Neural progenitor cell (in vitro differentiated cells): ENCODE results near the gene NDUFV1. TPM values are rescaled to one million over a fixed set of nuclear protein-coding genes. Genes with fewer than 3 reads are reported as not detected.
A peak's percentile ranks its signal among the peaks of the same experiment; 100 is the strongest.

Experiments
- DNase-seq: peaks from one replicate; pipeline ENCODE4 v3.0.0-alpha.2; 2016; ENCODE audit warnings: low spot score
- H2AFZ ChIP-seq: fragments of 200-600 bp; sonication (generic); replicated peaks from 2 replicates; pipeline ENCODE4 v1.6.1; 2016; ENCODE audit warnings: antibody characterized with exemption
- H3F3A ChIP-seq: fragments of 200-600 bp; sonication (generic); 2 replicates; pipeline ENCODE4 v1.6.1; 2016; ENCODE audit warnings: antibody characterized with exemption, low read depth
- H3K27ac ChIP-seq: fragments of 200-600 bp; sonication (generic); 2 replicates; pipeline ENCODE4 v1.5.1; 2016; ENCODE audit warnings: mild to moderate bottlenecking
- H3K27me3 ChIP-seq: fragments of 200-600 bp; sonication (generic); 2 replicates; pipeline ENCODE4 v1.6.1; 2016; ENCODE audit warnings: mild to moderate bottlenecking, moderate library complexity
- H3K36me3 ChIP-seq: fragments of 200-600 bp; sonication (generic); 2 replicates; pipeline ENCODE4 v1.5.1; 2016
- H3K4me1 ChIP-seq: fragments of 200-600 bp; sonication (generic); 2 replicates; pipeline ENCODE4 v1.6.1; 2016; ENCODE audit warnings: mixed run types
- H3K4me2 ChIP-seq: fragments of 200-600 bp; sonication (generic); 2 replicates; pipeline ENCODE4 v1.6.1; 2016
- H3K4me3 ChIP-seq: fragments of 200-600 bp; sonication (generic); 2 replicates; pipeline ENCODE4 v1.5.1; 2016
- H3K79me2 ChIP-seq: fragments of 200-600 bp; sonication (generic); 2 replicates; pipeline ENCODE4 v1.6.1; 2016; ENCODE audit warnings: low read depth
- H3K9ac ChIP-seq: fragments of 200-600 bp; sonication (generic); 2 replicates; pipeline ENCODE4 v1.6.1; 2016
- H3K9me3 ChIP-seq: fragments of 200-600 bp; sonication (generic); 2 replicates; pipeline ENCODE4 v1.5.1; 2016; ENCODE audit warnings: low read depth
- H4K20me1 ChIP-seq: fragments of 200-600 bp; sonication (generic); 2 replicates; pipeline ENCODE4 v1.6.1; 2016; ENCODE audit warnings: low read depth
- H3K27ac Mint-ChIP-seq: 3 replicates; pipeline ENCODE4 v1.8.0; 2021; ENCODE audit warnings: mixed read lengths
- H3K27me3 Mint-ChIP-seq: 2 replicates; pipeline ENCODE4 v1.8.0; 2022; ENCODE audit warnings: low read depth, mild to moderate bottlenecking, inconsistent platforms, moderate library complexity, mixed read lengths; ENCODE audit not compliant: insufficient read depth
- H3K36me3 Mint-ChIP-seq: 3 replicates; pipeline ENCODE4 v1.8.0; 2021; ENCODE audit warnings: mixed read lengths
- H3K4me1 Mint-ChIP-seq: 3 replicates; pipeline ENCODE4 v1.8.0; 2021; ENCODE audit warnings: mixed read lengths
- H3K4me3 Mint-ChIP-seq: 3 replicates; pipeline ENCODE4 v1.8.0; 2021; ENCODE audit warnings: mild to moderate bottlenecking, moderate library complexity, mixed read lengths
- H3K9me3 Mint-ChIP-seq: 3 replicates; pipeline ENCODE4 v1.8.0; 2020; ENCODE audit warnings: mixed read lengths
- EZH2 ChIP-seq: fragments of 200-600 bp; sonication (generic); IDR thresholded peaks from 2 replicates; pipeline ENCODE4 v1.6.1; 2017; ENCODE audit warnings: antibody characterized with exemption, mild to moderate bottlenecking, moderate library complexity
- EZH2phosphoT487 ChIP-seq: fragments of 200-600 bp; sonication (generic); IDR thresholded peaks from 2 replicates; pipeline ENCODE4 v1.6.1; 2017; ENCODE audit warnings: antibody characterized with exemption
- total RNA-seq: library from RNA; depleted of rRNA; stranded (reverse); fragments of >200 nt; gene quantifications from 2 replicates; pipeline ENCODE4 v1.2.3, GENCODE V29; 2015; ENCODE audit warnings: low replicate concordance
- TF ChIP-seq, protein P1 (sequence below): fragments of 200-600 bp; sonication (generic); IDR thresholded peaks from 2 replicates; pipeline ENCODE4 v1.5.1; 2017; ENCODE audit warnings: antibody characterized with exemption, mild to moderate bottlenecking

The NDUFV1 gene
- total RNA-seq, 1 donor from 2014 or later: 71.0 TPM

- H3F3A ChIP-seq: peaks cover 28% of the 10 kb centered on the region
- H3K36me3 ChIP-seq: no peaks in the 10 kb centered on the region
- H4K20me1 ChIP-seq: no peaks in the 10 kb centered on the region
- H3K27me3 ChIP-seq: peaks cover 27% of the 10 kb centered on the region
- H2AFZ ChIP-seq: no peak overlapping the region
- Mint-ChIP-seq H3K36me3 (peaks cover 2% of the 10 kb centered on the region), H3K4me1 (peaks cover 39% of the 10 kb centered on the region), H3K4me3 (peak overlapping the region; percentile 78), H3K9me3 (peaks cover 10% of the 10 kb centered on the region), H3K27me3 (peaks cover 13% of the 10 kb centered on the region), H3K27ac (peak overlapping the region; percentile 10)
- H3K4me2 ChIP-seq: peak overlapping the region; percentile 81
- no peak overlapping the region for H3K27ac ChIP-seq
- DNase-seq: peak; percentile 92
- H3K9me3 ChIP-seq: no peaks in the 10 kb centered on the region
- no peak overlapping the region for H3K4me3 ChIP-seq
- peaks cover 10% of the 10 kb centered on the region for H3K79me2 ChIP-seq
- TF ChIP-seq, protein P1, sequence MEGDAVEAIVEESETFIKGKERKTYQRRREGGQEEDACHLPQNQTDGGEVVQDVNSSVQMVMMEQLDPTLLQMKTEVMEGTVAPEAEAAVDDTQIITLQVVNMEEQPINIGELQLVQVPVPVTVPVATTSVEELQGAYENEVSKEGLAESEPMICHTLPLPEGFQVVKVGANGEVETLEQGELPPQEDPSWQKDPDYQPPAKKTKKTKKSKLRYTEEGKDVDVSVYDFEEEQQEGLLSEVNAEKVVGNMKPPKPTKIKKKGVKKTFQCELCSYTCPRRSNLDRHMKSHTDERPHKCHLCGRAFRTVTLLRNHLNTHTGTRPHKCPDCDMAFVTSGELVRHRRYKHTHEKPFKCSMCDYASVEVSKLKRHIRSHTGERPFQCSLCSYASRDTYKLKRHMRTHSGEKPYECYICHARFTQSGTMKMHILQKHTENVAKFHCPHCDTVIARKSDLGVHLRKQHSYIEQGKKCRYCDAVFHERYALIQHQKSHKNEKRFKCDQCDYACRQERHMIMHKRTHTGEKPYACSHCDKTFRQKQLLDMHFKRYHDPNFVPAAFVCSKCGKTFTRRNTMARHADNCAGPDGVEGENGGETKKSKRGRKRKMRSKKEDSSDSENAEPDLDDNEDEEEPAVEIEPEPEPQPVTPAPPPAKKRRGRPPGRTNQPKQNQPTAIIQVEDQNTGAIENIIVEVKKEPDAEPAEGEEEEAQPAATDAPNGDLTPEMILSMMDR: no peak
- TF ChIP-seq EZH2phosphoT487 (no peak), EZH2 (no peak)
- no peak overlapping the region for H3K9ac ChIP-seq
- H3K4me1 ChIP-seq: peaks cover 29% of the 10 kb centered on the region
Observed at GRCh38 chr11:67605231-67606011, 1.3 kb upstream of the NDUFV1 start.

GRCh38 chr11:67606093-67606491 lies 644 bp upstream of the NDUFV1 start:
- peaks cover 28% of the 10 kb centered on the region for H3F3A ChIP-seq
- Mint-ChIP-seq H3K27me3 (peaks cover 17% of the 10 kb centered on the region), H3K4me1 (peaks cover 39% of the 10 kb centered on the region), H3K27ac (peak overlapping the region; percentile 32), H3K9me3 (peaks cover 8% of the 10 kb centered on the region), H3K36me3 (peaks cover 2% of the 10 kb centered on the region), H3K4me3 (peak overlapping the region; percentile 97)
- no peaks in the 10 kb centered on the region for H3K9me3 ChIP-seq
- H3K27ac ChIP-seq: no peak overlapping the region
- H3K36me3 ChIP-seq: no peaks in the 10 kb centered on the region
- H3K27me3 ChIP-seq: peaks cover 27% of the 10 kb centered on the region
- H3K9ac ChIP-seq: no peak overlapping the region
- peak overlapping the region; percentile 81 for H3K4me2 ChIP-seq
- H4K20me1 ChIP-seq: no peaks in the 10 kb centered on the region
- peak; percentile 38 for DNase-seq
- peaks cover 10% of the 10 kb centered on the region for H3K79me2 ChIP-seq
- H2AFZ ChIP-seq: no peak overlapping the region
- H3K4me1 ChIP-seq: peaks cover 29% of the 10 kb centered on the region
- TF ChIP-seq, protein P1: no peak
- TF ChIP-seq EZH2 (no peak), EZH2phosphoT487 (no peak)
- peak overlapping the region; percentile 96 for H3K4me3 ChIP-seq

DNA sequence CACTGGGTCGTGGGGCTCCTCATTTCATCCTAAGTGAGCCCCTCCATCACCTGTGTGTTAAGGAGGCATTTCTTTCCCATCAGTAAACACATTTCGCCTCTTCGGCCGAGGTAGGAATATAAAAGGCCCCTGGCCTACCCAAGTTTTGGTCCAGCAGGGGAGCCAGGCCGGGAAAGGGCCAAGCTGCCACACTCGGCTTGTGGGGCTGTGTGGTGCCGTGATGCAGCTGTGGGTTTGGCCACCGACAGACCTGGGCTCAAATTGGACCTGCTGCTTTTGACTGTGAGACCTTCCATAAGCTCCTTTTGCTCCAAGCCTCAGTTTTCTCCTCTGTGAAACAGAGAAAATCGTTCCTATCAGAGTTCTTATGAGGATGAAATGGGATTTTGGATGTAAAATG lies 771 bp downstream of the NDUFV1 start:
- Mint-ChIP-seq H3K27me3 (peaks cover 17% of the 10 kb centered on the region), H3K4me1 (peaks cover 39% of the 10 kb centered on the region), H3K9me3 (peaks cover 7% of the 10 kb centered on the region), H3K4me3 (peak overlapping the region; percentile 97), H3K27ac (peak overlapping the region; percentile 69), H3K36me3 (peaks cover 4% of the 10 kb centered on the region)
- Histone ChIP-seq H3F3A (peaks cover 28% of the 10 kb centered on the region), H3K36me3 (no peaks in the 10 kb centered on the region), H3K4me3 (peak overlapping the region; percentile 96), H2AFZ (no peak overlapping the region), H3K9ac (peak overlapping the region; percentile 68), H3K4me2 (peak overlapping the region; percentile 87), H3K27ac (no peak overlapping the region), H3K4me1 (peaks cover 29% of the 10 kb centered on the region), H3K79me2 (peaks cover 10% of the 10 kb centered on the region), H3K9me3 (no peaks in the 10 kb centered on the region), H4K20me1 (no peaks in the 10 kb centered on the region), H3K27me3 (peaks cover 24% of the 10 kb centered on the region)
- DNase-seq: no peak
- TF ChIP-seq EZH2 (no peak), EZH2phosphoT487 (no peak)
- TF ChIP-seq, protein P1: no peak
